ENCODE results near the gene GLE1. TPM values are rescaled to one million over a fixed set of nuclear protein-coding genes. Genes with fewer than 3 reads are reported as not detected.
A peak's percentile ranks its signal among the peaks of the same experiment; 100 is the strongest.

The GLE1 gene
- total and polyA plus RNA-seq, 2 donors (not counting 1 experiment from before 2014, with no cell fraction given): 14.7 to 23.6 TPM

DNA sequence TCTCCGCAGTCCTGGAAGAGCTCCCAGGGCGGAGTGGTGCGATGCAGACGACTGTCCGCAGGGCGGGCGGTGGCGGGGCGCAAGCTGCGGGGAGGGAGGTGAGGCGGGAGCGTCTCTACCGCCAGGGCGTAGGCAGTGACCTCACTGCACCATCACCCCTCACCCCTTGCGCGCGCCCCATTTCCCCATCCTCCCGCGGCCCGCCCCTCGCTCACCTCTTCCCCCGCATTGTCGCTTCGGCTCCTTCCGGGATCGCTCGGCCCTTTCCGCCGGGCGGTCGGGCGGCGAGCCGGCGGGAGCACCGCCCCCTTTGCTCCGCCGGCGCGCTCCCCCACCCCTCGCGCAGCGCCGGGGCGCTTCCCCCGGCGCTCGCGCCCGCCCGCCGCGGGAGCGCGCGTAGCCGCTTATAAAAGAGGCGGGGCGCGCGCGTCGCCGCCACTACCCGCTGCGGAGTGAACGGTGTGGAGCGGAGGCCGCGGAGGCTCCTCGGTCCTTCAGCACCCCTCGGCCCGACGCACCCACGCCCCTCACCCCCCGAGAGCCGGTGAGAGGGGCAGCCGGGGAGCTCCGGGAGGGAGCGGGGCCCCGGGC, 47.7 kb downstream of the GLE1 start, which contains the start of gene SPTAN1:
Gene SPTAN1, plus strand, starts transcription at position 435 of the 591 bp plus-strand sequence. CDS start 14,154 bp downstream, outside the sequence.
- Histone ChIP-seq H3K27ac (ENCODE audit: insufficient read depth, low read length) (peak within 1 kb of the TSS; percentile 89), H3K4me1 (ENCODE audit: control insufficient read depth, extremely low read depth, insufficient read depth, low read length) (peaks cover 21% of the 10 kb centered on the region), H2AFZ (ENCODE audit: low read length) (no peak within 1 kb of the TSS), H3K27me3 (ENCODE audit: control insufficient read depth, insufficient read depth, low read length) (no peaks in the 10 kb centered on the region), H3K4me2 (ENCODE audit: extremely low read depth, insufficient read depth, low read length) (peak within 1 kb of the TSS; percentile 99), H3K4me3 (replicated peaks in 1 of 4; ENCODE audit: control extremely low read depth in 1 of 4, insufficient read depth in 1 of 4, low read depth in 3 of 4, low read length in 4 of 4) (peak within 1 kb of the TSS; percentile 78 to 99 (median 86)), H3K9ac (ENCODE audit: insufficient read depth, low read length) (peak within 1 kb of the TSS; percentile 74), H3K79me2 (ENCODE audit: control insufficient read depth, insufficient read depth, low read length) (peaks cover 46% of the 10 kb centered on the region), H3K9me3 (ENCODE audit: control insufficient read depth, insufficient read depth, low read depth, low read length) (no peaks in the 10 kb centered on the region), H3K36me3 (ENCODE audit: control insufficient read depth, insufficient read depth, low read length) (no peaks in the 10 kb centered on the region), H4K20me1 (ENCODE audit: control insufficient read depth, extremely low read depth, insufficient read depth, low read length) (no peaks in the 10 kb centered on the region)
- DNase-seq (ENCODE audit: low read depth in 2 of 2): peak; percentile 88 to 90
- no peak for TF ChIP-seq EZH2 (IDR thresholded peaks at IDR 0.05; ENCODE audit: low read length, missing control alignments)
- TF ChIP-seq, protein P1, sequence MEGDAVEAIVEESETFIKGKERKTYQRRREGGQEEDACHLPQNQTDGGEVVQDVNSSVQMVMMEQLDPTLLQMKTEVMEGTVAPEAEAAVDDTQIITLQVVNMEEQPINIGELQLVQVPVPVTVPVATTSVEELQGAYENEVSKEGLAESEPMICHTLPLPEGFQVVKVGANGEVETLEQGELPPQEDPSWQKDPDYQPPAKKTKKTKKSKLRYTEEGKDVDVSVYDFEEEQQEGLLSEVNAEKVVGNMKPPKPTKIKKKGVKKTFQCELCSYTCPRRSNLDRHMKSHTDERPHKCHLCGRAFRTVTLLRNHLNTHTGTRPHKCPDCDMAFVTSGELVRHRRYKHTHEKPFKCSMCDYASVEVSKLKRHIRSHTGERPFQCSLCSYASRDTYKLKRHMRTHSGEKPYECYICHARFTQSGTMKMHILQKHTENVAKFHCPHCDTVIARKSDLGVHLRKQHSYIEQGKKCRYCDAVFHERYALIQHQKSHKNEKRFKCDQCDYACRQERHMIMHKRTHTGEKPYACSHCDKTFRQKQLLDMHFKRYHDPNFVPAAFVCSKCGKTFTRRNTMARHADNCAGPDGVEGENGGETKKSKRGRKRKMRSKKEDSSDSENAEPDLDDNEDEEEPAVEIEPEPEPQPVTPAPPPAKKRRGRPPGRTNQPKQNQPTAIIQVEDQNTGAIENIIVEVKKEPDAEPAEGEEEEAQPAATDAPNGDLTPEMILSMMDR (conservative IDR thresholded peaks at IDR 0.05 in 1 of 2, IDR thresholded peaks at IDR 0.05 in 1 of 2; ENCODE audit: low read depth in 1 of 2, low read length in 2 of 2): no peak

DNA sequence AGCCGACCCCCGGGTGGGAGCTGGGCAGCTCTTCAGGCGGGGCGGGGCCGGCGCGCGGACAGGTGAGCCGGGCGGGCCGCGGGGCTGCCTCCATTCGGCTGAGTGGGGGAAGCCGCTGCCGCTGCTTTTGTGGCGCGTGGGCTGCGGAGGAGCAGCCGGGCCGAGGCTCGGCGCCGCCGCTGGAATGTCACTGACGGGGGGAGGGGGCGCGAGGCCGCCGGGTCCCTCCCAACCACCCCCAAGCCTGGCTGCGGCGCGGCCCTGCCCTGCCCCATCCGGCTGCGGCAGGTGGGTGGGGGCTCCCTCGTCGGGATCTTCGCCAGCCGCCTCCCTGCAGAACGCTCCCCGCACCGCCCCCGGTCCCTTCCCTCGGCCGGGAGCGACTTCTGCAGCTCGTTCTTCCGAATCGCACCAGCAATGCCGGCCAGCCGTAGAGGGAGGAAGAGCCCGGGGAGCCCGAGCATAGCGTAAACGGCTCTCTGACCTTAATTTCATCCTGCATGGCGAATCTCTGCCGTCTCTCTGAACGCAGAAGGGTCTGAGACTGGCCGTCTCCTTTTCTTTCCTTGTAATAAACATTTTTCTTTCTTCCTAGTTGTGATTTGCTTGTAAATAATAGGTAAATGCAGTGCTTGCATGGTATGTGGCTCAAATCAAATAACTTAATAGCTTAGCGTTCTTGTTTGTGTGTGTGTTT, 48.4 kb downstream of the GLE1 start:
- H3K36me3 ChIP-seq (ENCODE audit: control insufficient read depth, insufficient read depth, low read length): no peaks in the 10 kb centered on the region
- H4K20me1 ChIP-seq (ENCODE audit: control insufficient read depth, extremely low read depth, insufficient read depth, low read length): no peaks in the 10 kb centered on the region
- no peaks in the 10 kb centered on the region for H3K9me3 ChIP-seq (ENCODE audit: control insufficient read depth, insufficient read depth, low read depth, low read length)
- H2AFZ ChIP-seq (ENCODE audit: low read length): no peak overlapping the region
- DNase-seq (ENCODE audit: low read depth in 2 of 2): peak in 1 of 2 donors; percentile 32
- no peaks in the 10 kb centered on the region for H3K27me3 ChIP-seq (ENCODE audit: control insufficient read depth, insufficient read depth, low read length)
- TF ChIP-seq EZH2 (IDR thresholded peaks at IDR 0.05; ENCODE audit: low read length, missing control alignments): no peak
- TF ChIP-seq, protein P1 (conservative IDR thresholded peaks at IDR 0.05 in 1 of 2, IDR thresholded peaks at IDR 0.05 in 1 of 2; ENCODE audit: low read depth in 1 of 2, low read length in 2 of 2): no peak
- peak overlapping the region; percentile 89 for H3K27ac ChIP-seq (ENCODE audit: insufficient read depth, low read length)
- peak overlapping the region; percentile 74 for H3K9ac ChIP-seq (ENCODE audit: insufficient read depth, low read length)
- H3K79me2 ChIP-seq (ENCODE audit: control insufficient read depth, insufficient read depth, low read length): peaks cover 50% of the 10 kb centered on the region
- H3K4me3 ChIP-seq (replicated peaks in 1 of 4; ENCODE audit: control extremely low read depth in 1 of 4, insufficient read depth in 1 of 4, low read depth in 3 of 4, low read length in 4 of 4): peak overlapping the region; percentile 78 to 99 (median 86)
- peaks cover 21% of the 10 kb centered on the region for H3K4me1 ChIP-seq (ENCODE audit: control insufficient read depth, extremely low read depth, insufficient read depth, low read length)
- peak overlapping the region; percentile 88 for H3K4me2 ChIP-seq (ENCODE audit: extremely low read depth, insufficient read depth, low read length)

DNA sequence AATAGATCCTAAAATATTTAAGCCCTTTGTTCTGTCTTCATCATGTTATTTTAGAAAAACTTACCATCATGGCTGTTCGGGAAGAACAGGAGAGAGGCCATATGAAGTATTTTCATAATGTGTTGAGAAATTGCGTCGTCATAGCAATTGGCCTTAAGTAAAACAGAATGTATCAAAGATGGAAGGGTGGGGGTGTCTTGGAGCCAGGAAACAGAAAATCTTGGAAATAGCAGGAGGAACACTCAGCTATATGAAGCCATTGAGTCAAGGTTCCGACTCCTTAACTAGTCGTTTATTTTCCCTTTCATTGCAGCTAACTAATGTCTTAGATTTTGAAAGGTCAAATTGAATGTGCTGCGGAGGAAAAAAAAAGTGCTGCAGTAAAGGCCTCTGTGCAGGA, 49.2 kb downstream of the GLE1 start:
- H3K9me3 ChIP-seq (ENCODE audit: control insufficient read depth, insufficient read depth, low read depth, low read length): no peaks in the 10 kb centered on the region
- peaks cover 3% of the 10 kb centered on the region for H4K20me1 ChIP-seq (ENCODE audit: control insufficient read depth, extremely low read depth, insufficient read depth, low read length)
- peaks cover 26% of the 10 kb centered on the region for H3K4me1 ChIP-seq (ENCODE audit: control insufficient read depth, extremely low read depth, insufficient read depth, low read length)
- TF ChIP-seq EZH2 (IDR thresholded peaks at IDR 0.05; ENCODE audit: low read length, missing control alignments): no peak
- TF ChIP-seq, protein P1 (conservative IDR thresholded peaks at IDR 0.05 in 1 of 2, IDR thresholded peaks at IDR 0.05 in 1 of 2; ENCODE audit: low read depth in 1 of 2, low read length in 2 of 2): no peak
- H3K27ac ChIP-seq (ENCODE audit: insufficient read depth, low read length): peak overlapping the region; percentile 89
- H3K36me3 ChIP-seq (ENCODE audit: control insufficient read depth, insufficient read depth, low read length): no peaks in the 10 kb centered on the region
- H3K4me2 ChIP-seq (ENCODE audit: extremely low read depth, insufficient read depth, low read length): peak overlapping the region; percentile 88
- H3K9ac ChIP-seq (ENCODE audit: insufficient read depth, low read length): peak overlapping the region; percentile 74
- peak; percentile 75 to 90 for DNase-seq (ENCODE audit: low read depth in 2 of 2)
- no peaks in the 10 kb centered on the region for H3K27me3 ChIP-seq (ENCODE audit: control insufficient read depth, insufficient read depth, low read length)
- H2AFZ ChIP-seq (ENCODE audit: low read length): no peak overlapping the region
- peak overlapping the region; percentile 78 to 99 (median 86) for H3K4me3 ChIP-seq (replicated peaks in 1 of 4; ENCODE audit: control extremely low read depth in 1 of 4, insufficient read depth in 1 of 4, low read depth in 3 of 4, low read length in 4 of 4)
- peaks cover 55% of the 10 kb centered on the region for H3K79me2 ChIP-seq (ENCODE audit: control insufficient read depth, insufficient read depth, low read length)
